OCI-LY3 (cell line): Measurements from ENCODE around the gene SGCG.

Experiments used
- EZH2phosphoT487 ChIP-seq: fragments of 200-600 bp; shearing (Covaris generic); IDR thresholded peaks from 2 replicates; pipeline ENCODE4 v1.6.1; 2018; ENCODE audit warnings: antibody characterized with exemption, mixed run types, low read depth
- TF ChIP-seq, protein P1 (sequence below): fragments of 200-600, 300-600 bp; sonication (generic); IDR thresholded peaks from 2 replicates; pipeline ENCODE4 v1.5.1; 2014; ENCODE audit warnings: antibody characterized with exemption, low read length, low read depth

DNA sequence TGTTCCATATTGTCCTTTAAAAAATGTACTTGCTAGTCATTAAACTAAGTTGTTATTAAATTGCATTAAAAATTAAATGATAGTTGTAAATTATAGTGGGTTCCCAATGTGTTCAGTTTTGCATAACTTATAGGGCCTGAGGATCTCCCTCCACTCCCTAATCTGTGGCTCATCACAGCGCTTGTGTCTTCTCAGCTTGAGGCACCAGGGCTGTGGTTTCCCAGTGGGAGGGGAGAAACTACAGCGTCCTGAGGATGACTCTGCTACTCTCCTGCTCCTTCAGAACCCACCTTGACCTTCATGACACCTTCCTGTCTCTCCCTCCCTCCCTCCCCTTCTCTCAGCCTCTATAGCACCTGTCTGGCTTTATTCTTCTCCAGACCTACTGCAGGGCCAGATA is 1.4 kb downstream of the SGCG start:
- TF ChIP-seq, protein P1, sequence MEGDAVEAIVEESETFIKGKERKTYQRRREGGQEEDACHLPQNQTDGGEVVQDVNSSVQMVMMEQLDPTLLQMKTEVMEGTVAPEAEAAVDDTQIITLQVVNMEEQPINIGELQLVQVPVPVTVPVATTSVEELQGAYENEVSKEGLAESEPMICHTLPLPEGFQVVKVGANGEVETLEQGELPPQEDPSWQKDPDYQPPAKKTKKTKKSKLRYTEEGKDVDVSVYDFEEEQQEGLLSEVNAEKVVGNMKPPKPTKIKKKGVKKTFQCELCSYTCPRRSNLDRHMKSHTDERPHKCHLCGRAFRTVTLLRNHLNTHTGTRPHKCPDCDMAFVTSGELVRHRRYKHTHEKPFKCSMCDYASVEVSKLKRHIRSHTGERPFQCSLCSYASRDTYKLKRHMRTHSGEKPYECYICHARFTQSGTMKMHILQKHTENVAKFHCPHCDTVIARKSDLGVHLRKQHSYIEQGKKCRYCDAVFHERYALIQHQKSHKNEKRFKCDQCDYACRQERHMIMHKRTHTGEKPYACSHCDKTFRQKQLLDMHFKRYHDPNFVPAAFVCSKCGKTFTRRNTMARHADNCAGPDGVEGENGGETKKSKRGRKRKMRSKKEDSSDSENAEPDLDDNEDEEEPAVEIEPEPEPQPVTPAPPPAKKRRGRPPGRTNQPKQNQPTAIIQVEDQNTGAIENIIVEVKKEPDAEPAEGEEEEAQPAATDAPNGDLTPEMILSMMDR, result no peak
- no peak for TF ChIP-seq EZH2phosphoT487
